ENCODE results near the gene OR52E4. TPM values are rescaled to one million over a fixed set of nuclear protein-coding genes. Genes with fewer than 3 reads are reported as not detected.

Gene OR52E4
- total RNA-seq, 1 experiment from 2014 or later = not detected

DNA sequence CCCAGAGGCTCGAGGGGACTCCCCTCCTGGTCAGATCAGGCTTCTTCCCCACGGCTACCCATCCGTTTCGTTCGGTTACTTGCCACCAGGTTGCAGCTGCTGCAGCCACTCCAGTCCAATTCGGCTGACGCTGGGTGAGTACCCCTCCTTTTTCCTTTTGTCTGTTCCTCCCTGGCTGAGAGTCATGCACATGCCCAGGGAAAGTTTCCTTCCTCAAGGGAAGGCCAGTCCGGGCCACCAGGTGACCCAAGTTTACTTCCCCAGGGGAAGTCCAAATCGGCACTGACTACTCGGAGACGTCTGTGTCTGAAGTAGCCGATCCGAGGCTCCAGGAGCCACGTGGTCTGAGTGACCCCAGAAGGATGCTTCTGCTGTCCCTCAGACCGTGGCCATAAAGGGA is 48.4 kb downstream of the OR52E4 start (continued):
- no peak for TF ChIP-seq NFE2L1 (CRISPR knock-in tag; IDR thresholded peaks at IDR 0.05)

DNA sequence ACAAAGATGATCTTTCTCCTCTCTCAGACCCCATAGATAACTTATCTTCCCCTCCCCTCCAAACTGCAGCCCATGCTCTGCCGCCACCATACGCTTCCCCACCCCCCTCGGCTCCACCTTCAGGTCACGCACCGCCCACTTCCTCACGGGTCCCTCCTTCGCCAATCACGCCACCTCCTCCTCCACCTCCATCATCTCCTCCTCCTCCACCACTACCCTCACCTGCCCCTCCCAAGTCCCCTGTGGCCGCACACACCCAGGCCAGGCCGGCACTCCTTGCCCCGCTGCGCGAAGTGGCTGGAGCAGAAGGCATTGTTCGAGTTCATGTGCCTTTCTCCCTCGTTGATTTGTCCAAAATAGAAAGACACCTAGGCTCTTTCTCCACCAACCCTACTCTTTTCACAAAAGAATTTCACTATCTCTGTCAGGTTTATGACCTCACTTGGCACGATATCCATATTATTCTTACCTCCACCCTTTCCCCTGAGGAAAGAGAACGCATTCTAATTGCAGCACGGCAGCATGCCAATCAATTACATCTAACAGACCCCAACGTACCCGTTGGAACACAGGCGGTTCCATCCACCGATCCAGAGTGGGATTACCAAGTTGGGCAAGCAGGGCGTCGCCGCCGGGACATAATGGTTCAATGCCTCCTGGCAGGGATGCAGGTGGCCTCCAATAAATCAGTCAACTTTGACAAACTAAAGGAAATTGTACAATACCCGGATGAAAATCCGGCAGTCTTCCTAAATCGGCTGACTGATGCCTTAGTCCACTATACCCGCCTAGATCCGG is 49.3 kb downstream of the OR52E4 start:
- H3K27me3 Mint-ChIP-seq (ENCODE audit: low read depth) = peaks cover 17% of the 10 kb centered on the region
- TF ChIP-seq ZNF121 (CRISPR knock-in tag; IDR thresholded peaks at IDR 0.05) (no peak), NFE2L1 (CRISPR knock-in tag; IDR thresholded peaks at IDR 0.05) (no peak)
- TF ChIP-seq, protein P1, sequence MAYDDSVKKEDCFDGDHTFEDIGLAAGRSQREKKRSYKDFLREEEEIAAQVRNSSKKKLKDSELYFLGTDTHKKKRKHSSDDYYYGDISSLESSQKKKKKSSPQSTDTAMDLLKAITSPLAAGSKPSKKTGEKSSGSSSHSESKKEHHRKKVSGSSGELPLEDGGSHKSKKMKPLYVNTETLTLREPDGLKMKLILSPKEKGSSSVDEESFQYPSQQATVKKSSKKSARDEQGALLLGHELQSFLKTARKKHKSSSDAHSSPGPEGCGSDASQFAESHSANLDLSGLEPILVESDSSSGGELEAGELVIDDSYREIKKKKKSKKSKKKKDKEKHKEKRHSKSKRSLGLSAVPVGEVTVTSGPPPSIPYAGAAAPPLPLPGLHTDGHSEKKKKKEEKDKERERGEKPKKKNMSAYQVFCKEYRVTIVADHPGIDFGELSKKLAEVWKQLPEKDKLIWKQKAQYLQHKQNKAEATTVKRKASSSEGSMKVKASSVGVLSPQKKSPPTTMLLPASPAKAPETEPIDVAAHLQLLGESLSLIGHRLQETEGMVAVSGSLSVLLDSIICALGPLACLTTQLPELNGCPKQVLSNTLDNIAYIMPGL (CRISPR knock-in tag; IDR thresholded peaks at IDR 0.05) = no peak
- ATAC-seq (no peak), DNase-seq (ENCODE audit: low spot score) (no peak)
- H3K4me1 Mint-ChIP-seq = no peaks in the 10 kb centered on the region
- peaks cover 65% of the 10 kb centered on the region for H3K9me3 Mint-ChIP-seq
- H3K27ac Mint-ChIP-seq = no peak overlapping the region
- CTCF ChIA-PET = no interaction called here
- H3K4me3 Mint-ChIP-seq = no peak overlapping the region
- POLR2A ChIA-PET = no interaction called here
- peaks cover 26% of the 10 kb centered on the region for H3K36me3 Mint-ChIP-seq

DNA sequence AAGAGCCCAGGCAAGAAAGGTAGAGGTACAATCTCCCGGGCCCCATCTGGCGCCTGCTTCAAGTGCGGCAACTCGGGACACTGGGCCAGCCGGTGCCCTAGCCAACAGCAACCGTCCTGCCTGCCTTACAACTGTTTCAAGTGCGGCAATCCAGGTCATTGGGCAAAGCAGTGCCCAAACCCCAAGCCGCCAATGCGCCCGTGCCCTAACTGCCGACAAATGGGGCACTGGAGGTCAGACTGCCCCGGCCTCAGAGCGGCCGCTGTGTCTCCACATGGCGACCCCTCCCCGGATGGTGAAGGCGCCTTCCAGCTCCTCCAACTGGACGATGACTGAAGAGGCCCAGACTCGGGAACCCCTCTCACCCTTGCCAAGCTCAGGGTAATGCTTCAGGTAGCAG is 50.2 kb downstream of the OR52E4 start:
- Mint-ChIP-seq H3K4me1 (no peaks in the 10 kb centered on the region), H3K9me3 (peaks cover 61% of the 10 kb centered on the region), H3K36me3 (peaks cover 26% of the 10 kb centered on the region), H3K27me3 (ENCODE audit: low read depth) (peaks cover 19% of the 10 kb centered on the region), H3K4me3 (no peak overlapping the region), H3K27ac (no peak overlapping the region)
- no peak for ATAC-seq
- ChIA-PET POLR2A (no interaction called here), CTCF (no interaction called here)
- DNase-seq (ENCODE audit: low spot score) = no peak
- TF ChIP-seq, protein P2, sequence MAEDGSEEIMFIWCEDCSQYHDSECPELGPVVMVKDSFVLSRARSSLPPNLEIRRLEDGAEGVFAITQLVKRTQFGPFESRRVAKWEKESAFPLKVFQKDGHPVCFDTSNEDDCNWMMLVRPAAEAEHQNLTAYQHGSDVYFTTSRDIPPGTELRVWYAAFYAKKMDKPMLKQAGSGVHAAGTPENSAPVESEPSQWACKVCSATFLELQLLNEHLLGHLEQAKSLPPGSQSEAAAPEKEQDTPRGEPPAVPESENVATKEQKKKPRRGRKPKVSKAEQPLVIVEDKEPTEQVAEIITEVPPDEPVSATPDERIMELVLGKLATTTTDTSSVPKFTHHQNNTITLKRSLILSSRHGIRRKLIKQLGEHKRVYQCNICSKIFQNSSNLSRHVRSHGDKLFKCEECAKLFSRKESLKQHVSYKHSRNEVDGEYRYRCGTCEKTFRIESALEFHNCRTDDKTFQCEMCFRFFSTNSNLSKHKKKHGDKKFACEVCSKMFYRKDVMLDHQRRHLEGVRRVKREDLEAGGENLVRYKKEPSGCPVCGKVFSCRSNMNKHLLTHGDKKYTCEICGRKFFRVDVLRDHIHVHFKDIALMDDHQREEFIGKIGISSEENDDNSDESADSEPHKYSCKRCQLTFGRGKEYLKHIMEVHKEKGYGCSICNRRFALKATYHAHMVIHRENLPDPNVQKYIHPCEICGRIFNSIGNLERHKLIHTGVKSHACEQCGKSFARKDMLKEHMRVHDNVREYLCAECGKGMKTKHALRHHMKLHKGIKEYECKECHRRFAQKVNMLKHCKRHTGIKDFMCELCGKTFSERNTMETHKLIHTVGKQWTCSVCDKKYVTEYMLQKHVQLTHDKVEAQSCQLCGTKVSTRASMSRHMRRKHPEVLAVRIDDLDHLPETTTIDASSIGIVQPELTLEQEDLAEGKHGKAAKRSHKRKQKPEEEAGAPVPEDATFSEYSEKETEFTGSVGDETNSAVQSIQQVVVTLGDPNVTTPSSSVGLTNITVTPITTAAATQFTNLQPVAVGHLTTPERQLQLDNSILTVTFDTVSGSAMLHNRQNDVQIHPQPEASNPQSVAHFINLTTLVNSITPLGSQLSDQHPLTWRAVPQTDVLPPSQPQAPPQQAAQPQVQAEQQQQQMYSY (CRISPR knock-in tag; IDR thresholded peaks at IDR 0.05) = no peak

DNA sequence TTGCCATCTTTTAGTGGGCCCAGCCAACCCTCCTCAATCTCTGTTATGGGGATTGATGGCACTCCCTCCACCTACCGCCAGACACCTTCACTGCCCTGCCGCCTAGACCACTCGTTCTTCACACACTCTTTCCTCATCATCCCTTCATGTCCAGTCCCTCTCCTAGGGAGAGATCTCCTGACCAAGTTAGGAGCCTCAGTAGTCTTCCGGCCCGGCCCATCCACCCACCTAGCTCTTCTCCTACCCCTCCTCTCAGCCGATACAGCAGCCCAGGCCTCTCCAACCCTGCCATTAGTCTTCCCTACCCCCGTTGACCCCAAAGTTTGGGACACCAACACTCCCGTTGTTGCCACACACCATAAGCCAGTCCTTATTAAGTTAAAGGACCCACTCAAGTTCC is 50.6 kb downstream of the OR52E4 start:
- Mint-ChIP-seq H3K9me3 (peaks cover 61% of the 10 kb centered on the region), H3K27ac (no peak overlapping the region), H3K27me3 (ENCODE audit: low read depth) (peaks cover 20% of the 10 kb centered on the region), H3K4me1 (no peaks in the 10 kb centered on the region), H3K4me3 (no peak overlapping the region), H3K36me3 (peaks cover 28% of the 10 kb centered on the region)
- POLR2A ChIA-PET = no interaction called here
- ATAC-seq (no peak), DNase-seq (ENCODE audit: low spot score) (no peak)
- CTCF ChIA-PET = no interaction called here
- TF ChIP-seq TEAD1 (CRISPR knock-in tag; IDR thresholded peaks at IDR 0.05) (no peak), PRRX2 (CRISPR knock-in tag; IDR thresholded peaks at IDR 0.05) (no peak), SMAD3 (CRISPR knock-in tag; IDR thresholded peaks at IDR 0.05; ENCODE audit: borderline replicate concordance) (no peak), CREM (CRISPR knock-in tag; IDR thresholded peaks at IDR 0.05) (no peak), GABPB1 (CRISPR knock-in tag; IDR thresholded peaks at IDR 0.05) (no peak), JAZF1 (CRISPR knock-in tag; IDR thresholded peaks at IDR 0.05) (no peak), ZBTB21 (CRISPR knock-in tag; IDR thresholded peaks at IDR 0.05; ENCODE audit: borderline replicate concordance) (no peak), FOXP1 (CRISPR knock-in tag; IDR thresholded peaks at IDR 0.05; ENCODE audit: borderline replicate concordance) (no peak), ZNF121 (CRISPR knock-in tag; IDR thresholded peaks at IDR 0.05) (no peak), ZNF671 (CRISPR knock-in tag; IDR thresholded peaks at IDR 0.05) (no peak), NFYB (CRISPR knock-in tag; conservative IDR thresholded peaks at IDR 0.05; ENCODE audit: low read depth) (no peak)
- TF ChIP-seq, protein P3, sequence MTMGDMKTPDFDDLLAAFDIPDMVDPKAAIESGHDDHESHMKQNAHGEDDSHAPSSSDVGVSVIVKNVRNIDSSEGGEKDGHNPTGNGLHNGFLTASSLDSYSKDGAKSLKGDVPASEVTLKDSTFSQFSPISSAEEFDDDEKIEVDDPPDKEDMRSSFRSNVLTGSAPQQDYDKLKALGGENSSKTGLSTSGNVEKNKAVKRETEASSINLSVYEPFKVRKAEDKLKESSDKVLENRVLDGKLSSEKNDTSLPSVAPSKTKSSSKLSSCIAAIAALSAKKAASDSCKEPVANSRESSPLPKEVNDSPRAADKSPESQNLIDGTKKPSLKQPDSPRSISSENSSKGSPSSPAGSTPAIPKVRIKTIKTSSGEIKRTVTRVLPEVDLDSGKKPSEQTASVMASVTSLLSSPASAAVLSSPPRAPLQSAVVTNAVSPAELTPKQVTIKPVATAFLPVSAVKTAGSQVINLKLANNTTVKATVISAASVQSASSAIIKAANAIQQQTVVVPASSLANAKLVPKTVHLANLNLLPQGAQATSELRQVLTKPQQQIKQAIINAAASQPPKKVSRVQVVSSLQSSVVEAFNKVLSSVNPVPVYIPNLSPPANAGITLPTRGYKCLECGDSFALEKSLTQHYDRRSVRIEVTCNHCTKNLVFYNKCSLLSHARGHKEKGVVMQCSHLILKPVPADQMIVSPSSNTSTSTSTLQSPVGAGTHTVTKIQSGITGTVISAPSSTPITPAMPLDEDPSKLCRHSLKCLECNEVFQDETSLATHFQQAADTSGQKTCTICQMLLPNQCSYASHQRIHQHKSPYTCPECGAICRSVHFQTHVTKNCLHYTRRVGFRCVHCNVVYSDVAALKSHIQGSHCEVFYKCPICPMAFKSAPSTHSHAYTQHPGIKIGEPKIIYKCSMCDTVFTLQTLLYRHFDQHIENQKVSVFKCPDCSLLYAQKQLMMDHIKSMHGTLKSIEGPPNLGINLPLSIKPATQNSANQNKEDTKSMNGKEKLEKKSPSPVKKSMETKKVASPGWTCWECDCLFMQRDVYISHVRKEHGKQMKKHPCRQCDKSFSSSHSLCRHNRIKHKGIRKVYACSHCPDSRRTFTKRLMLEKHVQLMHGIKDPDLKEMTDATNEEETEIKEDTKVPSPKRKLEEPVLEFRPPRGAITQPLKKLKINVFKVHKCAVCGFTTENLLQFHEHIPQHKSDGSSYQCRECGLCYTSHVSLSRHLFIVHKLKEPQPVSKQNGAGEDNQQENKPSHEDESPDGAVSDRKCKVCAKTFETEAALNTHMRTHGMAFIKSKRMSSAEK (CRISPR knock-in tag; IDR thresholded peaks at IDR 0.05; ENCODE audit: borderline replicate concordance) = no peak
- TF ChIP-seq, protein P4, sequence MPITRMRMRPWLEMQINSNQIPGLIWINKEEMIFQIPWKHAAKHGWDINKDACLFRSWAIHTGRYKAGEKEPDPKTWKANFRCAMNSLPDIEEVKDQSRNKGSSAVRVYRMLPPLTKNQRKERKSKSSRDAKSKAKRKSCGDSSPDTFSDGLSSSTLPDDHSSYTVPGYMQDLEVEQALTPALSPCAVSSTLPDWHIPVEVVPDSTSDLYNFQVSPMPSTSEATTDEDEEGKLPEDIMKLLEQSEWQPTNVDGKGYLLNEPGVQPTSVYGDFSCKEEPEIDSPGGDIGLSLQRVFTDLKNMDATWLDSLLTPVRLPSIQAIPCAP (CRISPR knock-in tag; IDR thresholded peaks at IDR 0.05) = no peak
- TF ChIP-seq, protein P5, sequence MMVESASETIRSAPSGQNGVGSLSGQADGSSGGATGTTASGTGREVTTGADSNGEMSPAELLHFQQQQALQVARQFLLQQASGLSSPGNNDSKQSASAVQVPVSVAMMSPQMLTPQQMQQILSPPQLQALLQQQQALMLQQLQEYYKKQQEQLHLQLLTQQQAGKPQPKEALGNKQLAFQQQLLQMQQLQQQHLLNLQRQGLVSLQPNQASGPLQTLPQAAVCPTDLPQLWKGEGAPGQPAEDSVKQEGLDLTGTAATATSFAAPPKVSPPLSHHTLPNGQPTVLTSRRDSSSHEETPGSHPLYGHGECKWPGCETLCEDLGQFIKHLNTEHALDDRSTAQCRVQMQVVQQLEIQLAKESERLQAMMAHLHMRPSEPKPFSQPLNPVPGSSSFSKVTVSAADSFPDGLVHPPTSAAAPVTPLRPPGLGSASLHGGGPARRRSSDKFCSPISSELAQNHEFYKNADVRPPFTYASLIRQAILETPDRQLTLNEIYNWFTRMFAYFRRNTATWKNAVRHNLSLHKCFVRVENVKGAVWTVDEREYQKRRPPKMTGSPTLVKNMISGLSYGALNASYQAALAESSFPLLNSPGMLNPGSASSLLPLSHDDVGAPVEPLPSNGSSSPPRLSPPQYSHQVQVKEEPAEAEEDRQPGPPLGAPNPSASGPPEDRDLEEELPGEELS (CRISPR knock-in tag; IDR thresholded peaks at IDR 0.05) = no peak
